Fibroblast of the aortic adventitia (primary cell): ENCODE data around the gene DQX1. TPM values are rescaled to one million over a fixed set of nuclear protein-coding genes. Genes with fewer than 3 reads are reported as not detected.

ENCODE experiments used
- DNase-seq: peaks from one replicate; pipeline ENCODE4 v3.0.0-alpha.2; 2010; ENCODE audit warnings: low read depth
- H3K4me3 ChIP-seq: 2 replicates; pipeline ENCODE4 v1.5.1; 2011; ENCODE audit warnings: low read depth, mild to moderate bottlenecking, control low read depth, low read length, moderate library complexity
- total RNA-seq: library from RNA; depleted of rRNA; stranded (reverse); fragments of >200 nt; gene quantifications from 2 replicates; pipeline ENCODE4 v1.2.3, GENCODE V29; 2012; ENCODE audit warnings: low replicate concordance
- TF ChIP-seq, protein P1 (sequence below): IDR thresholded peaks from 2 replicates; pipeline ENCODE4 v1.5.1; 2011; ENCODE audit warnings: mild to moderate bottlenecking, low read length, control low read depth, inconsistent platforms; ENCODE audit not compliant: insufficient read depth

DQX1 gene
- total RNA-seq, 1 donor: 0.27 TPM

DNA sequence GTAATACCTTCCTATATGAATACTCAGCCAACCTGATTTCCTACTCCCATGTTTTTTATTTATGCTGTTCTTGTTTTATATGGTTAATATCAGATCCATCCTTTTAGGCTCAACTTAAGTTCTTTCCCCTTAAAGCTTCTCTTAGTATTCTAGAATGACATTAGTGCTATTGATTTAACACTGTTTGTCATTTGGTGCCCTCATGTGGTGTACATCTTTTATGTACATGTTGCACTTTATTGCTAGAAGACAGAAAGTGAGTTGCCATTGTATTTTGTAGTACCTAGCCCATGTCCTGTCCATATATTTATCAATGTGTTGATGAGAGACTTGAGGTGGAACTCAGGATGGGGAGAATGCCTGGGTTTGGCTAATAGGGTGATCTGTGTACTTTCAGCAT lies 6.2 kb upstream of the DQX1 start:
- H3K4me3 ChIP-seq: no peak overlapping the region
- TF ChIP-seq, protein P1, sequence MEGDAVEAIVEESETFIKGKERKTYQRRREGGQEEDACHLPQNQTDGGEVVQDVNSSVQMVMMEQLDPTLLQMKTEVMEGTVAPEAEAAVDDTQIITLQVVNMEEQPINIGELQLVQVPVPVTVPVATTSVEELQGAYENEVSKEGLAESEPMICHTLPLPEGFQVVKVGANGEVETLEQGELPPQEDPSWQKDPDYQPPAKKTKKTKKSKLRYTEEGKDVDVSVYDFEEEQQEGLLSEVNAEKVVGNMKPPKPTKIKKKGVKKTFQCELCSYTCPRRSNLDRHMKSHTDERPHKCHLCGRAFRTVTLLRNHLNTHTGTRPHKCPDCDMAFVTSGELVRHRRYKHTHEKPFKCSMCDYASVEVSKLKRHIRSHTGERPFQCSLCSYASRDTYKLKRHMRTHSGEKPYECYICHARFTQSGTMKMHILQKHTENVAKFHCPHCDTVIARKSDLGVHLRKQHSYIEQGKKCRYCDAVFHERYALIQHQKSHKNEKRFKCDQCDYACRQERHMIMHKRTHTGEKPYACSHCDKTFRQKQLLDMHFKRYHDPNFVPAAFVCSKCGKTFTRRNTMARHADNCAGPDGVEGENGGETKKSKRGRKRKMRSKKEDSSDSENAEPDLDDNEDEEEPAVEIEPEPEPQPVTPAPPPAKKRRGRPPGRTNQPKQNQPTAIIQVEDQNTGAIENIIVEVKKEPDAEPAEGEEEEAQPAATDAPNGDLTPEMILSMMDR: peak; percentile 14
- peak; percentile 72 for DNase-seq

- H3K4me3 ChIP-seq: peak overlapping the region; percentile 17
- DNase-seq: no peak
- TF ChIP-seq, protein P1: no peak
Measured at GRCh38 chr2:74531666-74532065, 5.6 kb upstream of the DQX1 start.

GRCh38 chr2:74530239-74531187 lies 4.5 kb upstream of the DQX1 start:
- TF ChIP-seq, protein P1: no peak
- DNase-seq: peak; percentile 31
- peak overlapping the region; percentile 99 for H3K4me3 ChIP-seq

DNA sequence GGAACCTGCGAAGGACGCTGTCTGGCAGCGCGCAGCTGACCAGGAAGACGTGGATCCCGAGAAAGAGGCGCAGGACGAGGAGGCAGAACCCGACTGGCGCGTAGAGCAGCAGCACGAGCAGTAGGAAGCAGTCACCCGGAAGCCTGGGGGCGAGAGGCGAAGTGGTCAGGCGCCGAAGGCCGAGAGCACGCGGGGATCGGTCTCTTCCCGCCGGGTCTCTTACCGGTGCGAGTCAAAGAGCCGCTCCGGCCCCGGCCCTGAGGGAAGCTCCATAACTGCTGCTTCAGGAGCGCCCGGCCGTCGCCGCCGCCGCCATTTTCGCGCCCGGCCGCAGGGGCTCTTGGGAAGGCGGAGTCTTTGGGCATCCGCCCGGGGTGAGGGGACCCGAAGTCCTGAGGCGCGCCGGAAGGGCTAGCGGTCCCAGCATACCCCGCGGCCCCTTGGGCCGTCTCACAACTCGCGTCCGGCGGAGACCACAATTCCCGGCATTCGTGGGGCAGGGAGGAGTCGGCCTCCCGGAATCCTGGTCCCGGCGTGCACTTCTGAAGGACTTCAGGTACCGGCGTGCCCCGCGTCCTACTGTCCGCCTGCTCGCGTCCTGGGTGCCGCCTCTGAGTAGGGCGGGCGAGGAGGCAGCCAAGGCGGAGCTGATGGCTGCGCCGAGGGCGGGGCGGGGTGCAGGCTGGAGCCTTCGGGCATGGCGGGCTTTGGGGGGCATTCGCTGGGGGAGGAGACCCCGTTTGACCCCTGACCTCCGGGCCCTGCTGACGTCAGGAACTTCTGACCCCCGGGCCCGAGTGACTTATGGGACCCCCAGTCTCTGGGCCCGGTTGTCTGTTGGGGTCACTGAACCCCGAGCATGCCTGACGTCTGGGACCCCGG lies 3.6 kb upstream of the DQX1 start, which contains the start of the genes AUP1 and HTRA2:
TSS of gene AUP1 (minus strand) at position 350 of the 882 bp plus-strand sequence. CDS start at position 273, 77 bp downstream.
TSS of gene HTRA2 (plus strand) at position 577 of the 882 bp plus-strand sequence. CDS start at position 651, 74 bp downstream.
- H3K4me3 ChIP-seq: peak within 1 kb of the TSS; percentile 99
- peak; percentile 99 for DNase-seq
- TF ChIP-seq, protein P1: no peak

- TF ChIP-seq, protein P1: no peak
- no peak for DNase-seq
- peak overlapping the region; percentile 99 for H3K4me3 ChIP-seq
Measured at GRCh38 chr2:74528600-74529356, 2.7 kb upstream of the DQX1 start.

DNA sequence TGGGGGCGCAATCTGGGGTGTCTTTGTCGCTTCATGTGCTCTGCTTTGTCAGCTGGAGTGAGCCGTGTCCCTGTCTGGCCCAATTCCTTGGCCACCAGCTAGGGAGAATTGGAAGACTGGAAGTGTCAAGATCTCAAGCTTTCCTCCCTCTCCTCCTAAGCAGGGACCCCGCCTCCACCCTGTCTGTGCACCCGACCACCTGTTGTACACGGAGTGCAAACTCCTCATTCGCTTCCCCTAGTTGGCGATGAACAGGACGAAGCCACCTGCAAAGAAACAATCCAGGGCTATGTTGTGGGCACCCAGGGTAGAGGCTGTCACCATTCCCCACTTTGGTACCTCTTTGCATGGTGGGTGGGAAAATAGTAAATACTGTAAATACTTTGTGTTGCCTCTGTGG lies 1.7 kb upstream of the DQX1 start:
- DNase-seq: no peak
- TF ChIP-seq, protein P1: no peak
- no peak overlapping the region for H3K4me3 ChIP-seq
